ENCODE data around the gene CYB5A. TPM values are rescaled to one million over a fixed set of nuclear protein-coding genes. Genes with fewer than 3 reads are reported as not detected.

CYB5A gene
- total RNA-seq, 1 experiment from 2014 or later = 130 TPM

GRCh38 chr18:74256190-74256589, 35.6 kb downstream of the CYB5A start:
- Histone ChIP-seq H3K4me3 (ENCODE audit: low read length) (no peak overlapping the region), H3F3A (ENCODE audit: low read length, unreplicated experiment) (no peaks in the 10 kb centered on the region), H2AFZ (ENCODE audit: low read length) (no peak overlapping the region), H3K27ac (ENCODE audit: low read length) (no peak overlapping the region), H3K27me3 (ENCODE audit: low read length) (no peaks in the 10 kb centered on the region), H3K36me3 (ENCODE audit: low read depth, low read length) (peaks cover 6% of the 10 kb centered on the region; the same call in 1 of the 2 replicates), H3K79me2 (ENCODE audit: low read length) (no peaks in the 10 kb centered on the region), H4K20me1 (ENCODE audit: low read length) (no peaks in the 10 kb centered on the region), H3K9ac (ENCODE audit: low read length) (no peak overlapping the region), H3K4me2 (ENCODE audit: low read length) (no peak overlapping the region), H3K4me1 (ENCODE audit: insufficient read depth, low read length) (peaks cover 10% of the 10 kb centered on the region), H3K9me3 (ENCODE audit: low read length) (no peaks in the 10 kb centered on the region), H3K9me2 (replicated peaks; ENCODE audit: low read length) (no peaks in the 10 kb centered on the region)
- TF ChIP-seq EZH2 (IDR thresholded peaks at IDR 0.05; ENCODE audit: low read length, unreplicated experiment) = no peak
- no peak for TF ChIP-seq EZH2phosphoT487 (IDR thresholded peaks at IDR 0.05; ENCODE audit: borderline replicate concordance, low read length)
- no peak for TF ChIP-seq CTCF (conservative IDR thresholded peaks at IDR 0.05; ENCODE audit: low read depth, low read length)
- intact Hi-C loops (cut with micrococcal nuclease) = no loop called here
- no peak for ATAC-seq
- CTCF ChIA-PET = no interaction called here
- BruUV-seq (replicated peaks) = no TSS peak
- DNase-seq = no peak
- POLR2A ChIA-PET (ENCODE audit: unreplicated experiment) = no interaction called here

DNA sequence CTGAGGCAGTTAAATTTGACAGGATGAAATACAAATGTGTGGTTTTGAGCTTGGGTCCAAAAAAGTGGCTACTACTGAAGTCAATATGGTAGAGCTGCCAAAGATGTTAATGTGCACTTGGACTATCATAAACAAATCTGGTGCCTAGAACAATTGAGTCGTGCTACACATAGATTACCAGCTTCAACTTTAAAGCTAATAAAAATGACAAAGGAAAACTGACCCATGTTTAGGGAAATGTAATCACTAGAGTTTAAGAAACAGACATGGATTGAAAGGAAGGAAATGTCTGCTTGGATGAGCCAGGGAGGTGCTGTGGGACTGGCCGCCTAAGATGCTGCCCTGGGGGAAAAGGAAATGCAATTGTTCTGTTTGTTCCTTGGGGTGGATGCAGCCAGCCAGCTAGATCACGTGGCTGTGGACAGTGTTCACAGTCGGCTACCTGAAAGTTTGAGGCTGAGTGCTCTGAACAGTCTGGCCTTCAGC, 36.6 kb downstream of the CYB5A start:
- intact Hi-C loops (cut with micrococcal nuclease) = no loop called here
- DNase-seq = no peak

More for the DNA sequence above, 36.6 kb downstream of the CYB5A start:
- Histone ChIP-seq H3K4me3 (ENCODE audit: low read length) (no peak overlapping the region), H3K9me2 (replicated peaks; ENCODE audit: low read length) (no peaks in the 10 kb centered on the region), H2AFZ (ENCODE audit: low read length) (no peak overlapping the region), H3K4me1 (ENCODE audit: insufficient read depth, low read length) (peaks cover 10% of the 10 kb centered on the region), H3K36me3 (ENCODE audit: low read depth, low read length) (peaks cover 6% of the 10 kb centered on the region; the same call in 1 of the 2 replicates), H3K27me3 (ENCODE audit: low read length) (no peaks in the 10 kb centered on the region), H3K9me3 (ENCODE audit: low read length) (no peaks in the 10 kb centered on the region), H3K9ac (ENCODE audit: low read length) (no peak overlapping the region), H3K4me2 (ENCODE audit: low read length) (no peak overlapping the region), H3K79me2 (ENCODE audit: low read length) (no peaks in the 10 kb centered on the region), H3F3A (ENCODE audit: low read length, unreplicated experiment) (no peaks in the 10 kb centered on the region), H4K20me1 (ENCODE audit: low read length) (no peaks in the 10 kb centered on the region), H3K27ac (ENCODE audit: low read length) (no peak overlapping the region)
- no peak for TF ChIP-seq EZH2 (IDR thresholded peaks at IDR 0.05; ENCODE audit: low read length, unreplicated experiment)
- no peak for TF ChIP-seq CTCF (conservative IDR thresholded peaks at IDR 0.05; ENCODE audit: low read depth, low read length)
- TF ChIP-seq EZH2phosphoT487 (IDR thresholded peaks at IDR 0.05; ENCODE audit: borderline replicate concordance, low read length) = no peak
- BruUV-seq (replicated peaks) = no TSS peak
- ChIA-PET CTCF (no interaction called here), POLR2A (ENCODE audit: unreplicated experiment) (no interaction called here)
- ATAC-seq = no peak
